Lower leg skin (tissue), 3 donors: ENCODE data around the gene MLC1.

Experiments
- CTCF ChIP-seq, 3 donors: fragments of 450-650 bp; IDR thresholded peaks; one replicate each; pipeline ENCODE4 v1.5.1; 2016; ENCODE audit warnings: antibody characterized with exemption in 3 of 3, mild to moderate bottlenecking in 3 of 3, moderate library complexity in 2 of 3
- POLR2A ChIP-seq, 2 donors: fragments of 450-650 bp; IDR thresholded peaks; one replicate each; pipeline ENCODE4 v1.6.1; 2016 to 2017; ENCODE audit warnings: antibody characterized with exemption in 2 of 2, mild to moderate bottlenecking in 1 of 2, moderate library complexity in 1 of 2

- TF ChIP-seq CTCF (IDR thresholded peaks at IDR 0.05) = no peak
- no peak for TF ChIP-seq POLR2A (IDR thresholded peaks at IDR 0.05)
These were observed 57.3 kb downstream of the MLC1 start for GRCh38 chr22:50027639-50028537.
